GM19238 (cell line): Measurements from ENCODE around the gene PRKN.

ENCODE experiments used
- DNase-seq: peaks from one replicate; pipeline ENCODE4 v3.0.0; 2011; ENCODE audit warnings: low spot score; ENCODE audit not compliant: insufficient read length

Gene PRKN

DNA sequence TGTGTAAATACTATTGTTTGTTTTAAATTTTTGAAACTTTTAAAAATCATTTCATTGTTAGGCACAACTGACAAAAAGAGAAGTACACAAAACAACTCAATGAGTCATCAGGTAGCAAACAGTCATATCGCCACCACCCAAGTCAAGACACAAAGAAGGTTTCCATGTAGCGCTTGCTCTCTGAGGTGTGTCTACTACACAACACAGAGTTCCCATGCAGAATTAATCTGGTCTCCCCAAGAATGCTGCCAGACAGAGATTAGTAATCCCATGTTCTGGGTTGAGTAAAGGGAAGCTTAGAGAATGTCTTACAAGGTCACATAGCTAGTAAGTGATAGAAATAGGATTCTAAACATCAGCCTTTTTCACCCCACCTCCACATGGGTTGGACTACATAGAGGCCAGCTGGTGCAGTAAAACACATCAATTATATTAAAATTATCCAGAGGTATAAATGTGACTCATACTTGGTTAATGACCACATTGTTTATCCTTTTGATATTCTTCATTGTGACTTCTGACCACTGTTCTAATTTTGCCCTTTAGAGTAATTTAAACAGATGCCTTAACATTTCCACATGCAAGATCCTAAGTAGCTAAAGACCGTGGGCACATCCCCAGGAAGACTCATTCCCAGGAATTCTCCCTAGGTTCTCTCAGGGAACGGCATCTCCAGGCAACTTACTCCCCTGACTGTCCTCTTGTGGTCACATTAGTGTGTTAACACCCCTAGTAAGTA is 413.5 kb downstream of the PRKN start:
- no peak for DNase-seq

DNA sequence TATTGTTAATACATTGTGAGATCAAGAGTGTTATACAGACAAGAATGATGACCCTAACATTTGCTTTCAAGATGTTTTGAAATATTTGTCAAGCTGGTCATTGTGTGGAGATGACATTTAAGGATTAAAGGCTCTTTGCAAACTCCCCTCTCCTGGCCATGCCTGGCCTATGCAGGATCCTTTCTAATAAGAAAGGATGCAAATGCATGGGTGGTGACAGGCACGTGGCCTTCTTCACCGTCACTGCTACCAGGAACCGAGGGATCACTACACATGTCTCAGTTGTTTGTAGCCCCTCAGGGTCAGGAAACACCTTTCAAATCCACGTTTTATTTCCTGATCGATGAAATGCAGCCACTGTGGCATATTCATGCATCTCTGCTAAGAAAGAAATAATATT is 419.7 kb downstream of the PRKN start:
- DNase-seq = no peak

DNA sequence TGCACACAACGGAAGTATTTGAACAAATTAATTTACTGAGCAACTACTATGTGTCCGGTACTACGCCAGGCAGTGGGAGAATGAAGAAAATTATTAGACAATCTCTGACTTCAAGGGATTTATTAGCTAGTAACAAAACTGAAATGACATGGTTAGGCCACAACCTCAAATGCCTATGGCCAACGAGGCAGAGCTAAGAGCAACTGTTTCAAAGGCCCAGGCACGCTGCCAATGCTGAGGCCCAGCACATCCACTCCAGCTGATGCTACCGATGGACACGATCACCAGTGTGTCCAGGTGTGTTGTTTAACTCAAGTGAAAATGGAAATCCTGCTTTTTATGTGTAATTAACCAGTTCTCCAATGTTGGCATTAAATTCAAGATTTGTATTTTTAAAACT is 420.9 kb downstream of the PRKN start:
- no peak for DNase-seq

DNA sequence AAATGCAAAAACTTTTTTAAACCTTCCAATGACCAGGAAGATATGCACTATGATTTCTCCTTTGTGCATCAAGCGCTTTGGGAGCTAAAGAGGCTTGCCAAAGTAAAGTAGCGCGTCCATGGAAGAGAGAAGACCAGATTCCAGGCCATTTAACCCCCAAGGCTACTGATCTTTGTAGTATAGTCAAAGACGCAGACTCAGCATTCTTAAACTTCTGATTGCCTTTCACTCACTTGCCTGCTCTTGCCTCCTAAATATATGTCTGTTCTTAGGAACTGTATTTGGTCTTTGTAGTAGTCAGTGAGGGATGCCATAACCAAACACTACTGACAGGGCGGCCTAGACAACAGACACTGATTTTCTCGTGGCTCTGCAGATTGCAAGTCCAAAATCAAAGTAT is 426.4 kb downstream of the PRKN start:
- no peak for DNase-seq

DNA sequence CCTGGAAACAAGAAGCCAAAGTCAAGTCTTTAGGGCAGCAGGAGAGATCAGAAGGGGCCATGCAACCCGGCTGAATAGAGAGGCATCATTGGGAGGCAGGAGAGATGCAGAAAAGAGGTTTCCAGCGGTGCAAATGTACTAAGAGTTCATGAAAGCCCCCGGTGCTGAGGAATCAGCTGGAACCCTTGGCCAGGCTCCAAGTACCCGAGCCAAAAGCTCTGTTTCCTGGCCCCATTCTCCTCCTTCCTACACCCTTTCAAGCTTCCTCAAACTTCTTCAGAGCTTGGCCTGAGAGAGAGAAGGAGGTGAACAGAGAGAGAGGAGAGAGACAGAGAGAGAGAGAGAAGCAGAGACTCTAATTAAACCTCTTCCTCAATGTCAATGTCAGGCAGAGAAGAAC is 433.5 kb downstream of the PRKN start:
- DNase-seq = no peak

DNA sequence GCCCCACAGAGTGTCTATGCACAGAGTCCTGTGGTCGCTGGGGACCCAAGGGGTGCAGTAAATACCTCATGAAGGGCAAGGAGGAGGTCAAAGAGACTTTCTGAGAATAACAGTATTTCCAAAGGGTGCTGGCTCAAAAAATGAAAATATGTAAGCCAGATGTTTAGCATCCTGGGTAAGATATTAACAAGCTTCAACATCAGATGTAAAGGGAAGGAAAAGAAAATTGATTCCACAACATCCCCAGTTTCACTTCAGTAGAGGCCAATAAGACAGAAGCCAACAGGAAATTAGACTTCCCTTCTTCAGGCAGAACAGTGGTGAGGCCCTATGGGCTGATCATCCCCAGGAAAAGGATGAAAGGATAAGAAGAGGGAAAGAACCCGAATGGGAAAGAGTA is 434.7 kb downstream of the PRKN start:
- no peak for DNase-seq

DNA sequence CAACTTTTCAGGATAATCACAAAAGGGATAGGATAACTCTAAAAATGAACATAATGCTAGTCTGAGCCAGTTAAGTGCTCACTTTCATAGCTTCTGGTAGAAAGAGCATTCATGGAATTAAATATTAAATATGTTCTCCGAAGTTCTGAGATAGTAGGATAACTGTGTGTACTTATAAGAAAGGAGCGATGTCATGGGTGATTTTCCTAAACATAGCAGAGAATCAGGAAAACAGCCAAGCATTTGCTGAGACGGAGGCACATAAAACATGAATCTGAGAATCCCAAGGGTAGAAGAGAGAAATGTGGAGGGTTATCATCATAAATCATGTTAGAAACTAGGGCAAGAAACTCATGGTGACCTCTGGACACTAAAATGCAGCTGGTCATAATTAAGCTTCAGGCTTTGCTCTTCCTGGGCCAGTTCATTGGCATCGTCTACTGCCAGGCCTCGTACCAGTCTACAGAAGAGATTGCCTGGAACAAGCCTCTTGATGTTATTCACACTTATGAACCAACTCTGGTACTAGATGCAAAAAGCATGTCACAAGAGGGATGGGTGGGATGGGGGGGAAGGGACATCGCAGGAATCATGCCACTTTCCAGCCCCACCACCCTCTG is 436.6 kb downstream of the PRKN start:
- DNase-seq = no peak

DNA sequence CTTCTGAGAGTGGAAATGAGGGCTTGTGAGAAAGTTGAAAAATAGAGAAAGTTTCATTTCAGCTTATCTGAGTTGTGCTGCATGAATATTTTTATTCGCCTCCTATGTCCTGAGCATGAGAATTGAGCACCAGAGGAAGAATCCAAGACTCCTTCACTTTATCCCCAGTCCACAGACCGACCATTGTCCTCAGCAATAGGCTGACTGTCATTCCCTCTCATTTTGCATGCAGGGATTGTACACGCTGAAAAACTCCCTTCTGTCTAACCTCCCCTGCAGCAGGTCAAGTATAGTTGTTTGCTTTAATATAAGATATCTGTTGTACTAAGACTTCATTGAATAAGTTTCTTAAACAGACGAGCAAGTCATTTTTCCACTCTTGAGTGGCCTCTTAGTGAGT is 437.6 kb downstream of the PRKN start:
- DNase-seq = no peak

DNA sequence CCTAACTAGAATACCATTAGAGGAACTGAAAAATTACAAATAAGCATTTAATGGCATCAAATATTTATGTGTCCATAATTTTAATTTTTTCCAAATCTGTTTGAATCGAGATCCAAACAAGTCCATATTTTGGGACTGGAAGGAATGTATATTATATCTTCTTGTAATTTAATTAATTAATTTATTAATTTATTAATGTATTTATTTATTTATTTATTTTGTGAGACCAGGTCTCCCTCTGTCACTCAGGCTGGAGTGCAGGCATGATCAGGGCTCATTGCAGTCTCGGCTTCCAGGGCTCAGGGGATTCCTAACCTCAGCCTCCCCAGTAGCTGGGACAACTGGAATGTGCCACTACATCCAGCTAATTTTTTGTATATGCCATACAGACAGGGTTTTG is 453.6 kb downstream of the PRKN start:
- no peak for DNase-seq

DNA sequence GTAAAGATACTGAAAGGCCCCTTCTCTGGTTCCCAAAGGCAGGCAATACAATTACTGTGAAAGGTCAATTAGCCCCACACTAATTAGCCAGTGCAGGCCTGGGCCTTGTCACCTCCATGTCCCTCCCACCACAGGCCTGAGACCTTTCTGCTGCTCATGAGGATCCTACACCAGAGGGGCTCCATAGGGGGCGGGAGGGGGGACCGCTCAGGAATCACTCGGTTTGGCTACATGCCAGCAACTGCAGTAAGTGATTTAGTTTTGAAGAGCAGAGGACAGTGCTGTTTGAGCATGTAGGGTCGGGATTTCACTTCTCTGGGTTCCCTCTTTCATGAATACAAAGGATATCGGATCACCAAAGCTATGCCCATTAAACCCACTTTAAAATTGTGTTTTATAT is 455.6 kb downstream of the PRKN start:
- DNase-seq = no peak

DNA sequence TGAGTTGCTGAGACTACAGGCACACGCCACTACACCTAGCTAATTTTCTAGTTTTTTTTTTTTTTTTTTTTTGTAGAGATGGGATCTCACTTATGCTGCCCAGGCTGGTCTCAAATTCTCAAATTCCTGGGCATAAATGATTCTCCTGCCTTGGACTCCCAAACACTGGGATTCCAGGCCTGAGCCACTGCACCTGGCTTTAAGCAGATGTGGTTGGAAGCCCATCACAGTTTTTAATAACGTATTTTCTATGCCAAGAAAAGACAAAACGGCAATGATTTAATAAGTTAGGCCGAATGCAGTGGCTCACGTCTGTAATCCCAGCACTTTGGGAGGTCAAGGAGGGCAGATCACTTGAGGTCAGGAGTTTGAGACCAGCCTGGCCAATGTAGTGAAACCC is 456.6 kb downstream of the PRKN start:
- DNase-seq = no peak

DNA sequence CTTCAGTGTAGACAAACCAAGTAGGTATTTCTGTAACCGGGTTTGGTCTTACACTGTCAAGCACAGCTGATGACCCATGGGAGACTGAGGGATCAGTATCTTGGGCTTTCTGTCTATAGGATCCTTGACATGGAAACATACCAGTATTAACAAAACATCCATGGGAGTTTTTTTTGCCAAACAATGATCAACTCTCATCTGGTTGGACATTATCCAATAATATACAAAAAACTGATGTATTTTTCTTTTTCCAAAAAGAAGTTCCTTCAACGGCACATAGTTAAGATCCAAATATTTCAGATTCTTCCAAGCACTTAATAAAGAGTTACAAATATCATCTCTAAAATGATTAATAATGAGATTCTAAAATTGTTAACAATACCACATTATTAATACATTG is 459.9 kb downstream of the PRKN start:
- DNase-seq = no peak

DNA sequence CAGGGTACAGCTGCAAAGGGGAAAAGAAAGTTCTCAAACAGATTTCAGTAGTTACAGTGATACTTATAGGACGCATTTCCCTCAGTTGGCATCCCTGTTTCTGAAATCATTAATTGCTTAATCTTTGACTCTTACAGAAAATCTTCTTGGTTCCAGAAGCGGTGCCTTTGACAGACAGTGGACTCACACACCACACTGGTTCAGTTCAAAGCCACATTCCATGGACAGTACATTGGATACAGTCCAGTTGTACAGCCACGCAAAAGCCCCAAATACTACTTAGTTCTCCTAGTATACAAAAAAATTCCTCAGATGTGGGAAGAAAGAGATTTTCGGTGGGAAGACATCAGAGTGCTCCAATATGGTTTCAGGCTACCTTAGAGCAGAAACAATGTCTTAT is 460.4 kb downstream of the PRKN start:
- DNase-seq = no peak

DNA sequence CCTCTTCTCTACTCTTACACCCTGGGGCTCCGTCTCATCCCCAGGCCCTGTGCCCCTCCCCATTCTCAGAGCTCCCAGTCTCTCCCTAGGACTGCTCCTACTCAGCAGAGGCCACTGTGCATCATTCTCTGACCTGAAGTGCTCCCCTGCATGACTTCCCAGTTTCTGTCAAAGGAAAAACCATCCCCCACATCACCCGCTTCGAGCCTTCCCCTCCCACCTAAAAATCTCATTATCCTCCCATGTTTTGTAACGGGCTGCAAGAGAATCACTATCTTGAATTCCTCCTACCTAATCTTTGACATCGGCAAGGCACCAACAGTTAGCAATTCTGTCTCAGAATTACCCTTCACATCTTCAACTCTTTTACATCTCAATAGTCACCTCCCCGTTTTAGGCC is 463.0 kb downstream of the PRKN start:
- no peak for DNase-seq

DNA sequence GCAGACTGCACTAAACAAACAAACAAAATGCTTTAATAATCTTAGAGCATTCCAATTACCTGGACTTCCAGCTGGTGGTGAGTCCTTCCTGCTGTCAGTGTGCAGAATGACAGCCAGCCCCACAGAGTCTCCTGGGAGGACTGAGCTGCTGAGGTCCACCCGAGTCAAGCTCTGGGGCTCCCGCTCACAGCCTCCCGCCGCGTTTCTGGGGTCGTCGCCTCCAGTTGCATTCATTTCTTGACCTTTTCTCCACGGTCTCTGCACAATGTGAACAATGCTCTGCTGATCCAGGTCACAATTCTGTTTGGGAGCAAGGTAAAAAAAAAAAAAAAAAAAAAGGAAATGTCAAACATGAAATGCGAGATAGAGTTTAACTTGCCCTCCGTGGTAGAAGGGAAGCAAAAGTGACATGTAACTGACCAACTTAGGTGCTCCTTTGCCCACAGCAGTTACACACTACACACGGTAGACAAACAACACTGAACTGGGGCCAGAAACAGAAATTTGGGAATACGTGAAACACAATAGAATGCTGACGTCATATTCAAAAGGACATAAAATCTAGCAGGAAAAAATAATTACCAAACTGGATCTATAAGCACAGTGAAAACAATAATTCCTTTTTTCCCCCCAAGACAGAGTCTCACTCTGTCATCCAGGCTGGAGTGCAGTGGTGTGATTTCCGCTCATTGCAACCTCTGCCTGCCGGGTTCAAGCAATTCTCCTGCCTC is 464.9 kb downstream of the PRKN start:
- DNase-seq = no peak

DNA sequence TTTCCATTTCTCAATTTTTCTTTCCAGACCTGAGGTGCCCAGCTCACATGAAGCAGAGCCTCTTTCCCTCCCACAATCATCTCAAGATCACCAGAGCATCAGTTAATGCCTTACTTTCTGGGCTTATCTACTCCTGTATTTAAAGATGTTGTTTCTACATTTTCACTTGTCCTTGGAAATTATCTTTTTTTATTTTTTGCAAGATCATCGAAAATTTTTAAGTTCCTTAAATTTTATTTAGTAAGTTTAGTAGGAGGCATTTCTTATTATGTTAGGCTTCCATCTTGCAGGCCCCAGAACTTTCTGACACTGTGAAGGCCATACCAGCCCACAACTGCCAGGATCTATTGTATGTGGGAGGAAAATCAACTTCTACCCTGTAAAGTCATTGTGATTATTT is 466.0 kb downstream of the PRKN start:
- no peak for DNase-seq

DNA sequence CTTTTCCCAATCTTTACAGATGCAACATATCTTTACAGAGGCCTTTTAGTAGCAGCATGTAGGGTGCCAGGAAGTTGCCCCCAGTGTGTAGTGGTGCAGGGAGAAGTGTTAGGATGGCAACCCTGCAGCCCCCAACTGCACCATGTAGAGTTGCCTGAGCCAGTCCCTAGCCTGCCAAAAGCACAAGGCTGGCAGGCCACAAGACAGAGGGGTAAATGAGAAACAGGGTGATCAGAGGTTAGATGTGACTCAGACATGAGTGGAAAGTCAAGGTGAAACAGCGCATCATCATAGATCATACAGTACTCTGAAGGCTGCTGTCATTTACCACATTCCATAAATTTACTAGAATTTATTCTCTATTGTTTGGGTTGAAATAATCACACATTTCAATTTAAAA is 467.5 kb downstream of the PRKN start:
- no peak for DNase-seq

DNA sequence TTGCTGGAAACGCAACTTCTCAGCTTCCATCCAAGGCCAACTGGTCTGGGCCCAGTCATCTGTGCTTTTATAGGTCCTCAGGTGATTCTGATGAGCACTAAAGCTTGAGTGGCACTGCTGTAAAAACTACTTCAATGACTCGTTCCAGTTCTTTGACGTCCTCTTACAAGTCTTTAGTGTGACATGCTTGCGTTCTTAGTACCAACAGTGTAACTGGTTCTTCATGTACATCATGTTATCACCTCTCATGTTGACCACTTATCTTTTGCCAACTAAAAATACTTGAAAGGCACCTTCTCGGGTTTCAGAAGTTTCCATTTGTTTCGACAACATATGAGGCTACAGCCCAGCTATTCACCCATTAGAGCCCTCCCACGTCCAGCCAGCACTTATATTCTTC is 468.9 kb downstream of the PRKN start:
- DNase-seq = no peak

DNA sequence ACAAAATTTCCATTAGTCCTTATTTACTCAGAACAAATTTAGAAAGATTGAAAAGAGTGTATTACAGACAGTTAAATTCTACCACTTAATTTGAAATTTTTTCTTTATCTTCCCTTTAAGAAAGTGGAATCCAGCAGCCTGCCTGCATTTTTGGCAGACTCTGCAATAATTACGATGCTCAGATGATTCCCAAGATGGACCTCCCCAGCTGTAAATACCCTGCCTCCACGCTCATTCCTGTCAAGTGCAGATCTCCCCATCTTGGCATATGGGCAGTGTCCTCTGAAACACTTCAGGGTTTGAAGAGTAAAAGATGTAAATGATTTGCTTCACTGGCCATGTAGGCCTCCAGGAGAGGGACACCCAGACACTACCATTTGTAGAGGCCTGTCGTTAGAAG is 471.2 kb downstream of the PRKN start:
- DNase-seq = no peak

DNA sequence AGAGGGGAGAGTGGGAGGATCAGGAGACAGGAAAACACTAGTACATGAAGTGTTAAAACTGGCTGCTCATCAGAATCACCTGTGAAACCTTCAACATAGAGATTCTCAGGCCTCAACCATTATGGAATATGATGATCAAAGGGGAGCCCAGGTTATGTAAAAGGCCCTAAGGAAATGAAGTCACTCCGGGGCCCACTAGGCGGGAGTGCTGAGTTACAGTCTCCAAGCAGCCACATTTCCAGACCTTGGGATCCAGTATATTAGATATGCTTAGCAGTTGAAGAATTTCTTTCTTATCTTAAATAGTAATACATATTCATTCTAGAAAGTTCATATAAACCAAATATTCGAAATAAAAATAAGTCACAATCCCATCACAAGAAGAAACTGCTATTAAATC is 476.3 kb downstream of the PRKN start:
- DNase-seq = no peak

DNA sequence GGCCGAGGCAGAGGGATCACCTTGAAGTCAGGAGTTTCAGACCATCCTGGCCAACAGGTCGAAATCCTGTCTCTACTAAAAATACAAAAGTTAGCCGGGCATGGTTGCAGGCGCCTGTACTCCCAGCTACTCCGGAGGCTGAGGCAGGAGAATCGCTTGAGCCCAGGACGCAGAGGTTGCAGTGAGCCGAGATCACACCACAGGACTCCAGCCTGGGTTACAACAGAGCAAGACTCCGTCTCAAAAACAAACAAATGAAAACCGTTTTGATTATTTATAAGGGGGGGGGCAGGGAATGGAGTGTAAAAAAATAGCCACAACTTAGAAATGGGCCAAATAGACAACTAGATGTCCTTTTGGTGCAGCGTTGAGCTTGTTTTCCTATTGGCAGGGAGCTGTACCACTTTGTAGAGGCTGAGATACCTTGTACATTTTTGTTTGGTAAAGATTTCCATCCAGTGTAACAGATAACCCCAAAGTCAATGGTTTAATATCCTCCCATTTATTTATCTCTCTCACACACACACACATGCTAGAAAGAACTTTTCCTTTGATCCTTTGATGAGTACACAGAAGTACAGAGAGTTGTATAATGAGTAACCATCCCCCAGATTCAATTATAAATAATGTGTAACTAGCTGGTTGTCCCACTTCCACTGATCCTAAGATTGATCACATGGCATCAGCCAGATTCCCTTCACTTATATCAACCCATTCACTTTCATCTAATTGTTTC is 477.5 kb downstream of the PRKN start:
- no peak for DNase-seq

DNA sequence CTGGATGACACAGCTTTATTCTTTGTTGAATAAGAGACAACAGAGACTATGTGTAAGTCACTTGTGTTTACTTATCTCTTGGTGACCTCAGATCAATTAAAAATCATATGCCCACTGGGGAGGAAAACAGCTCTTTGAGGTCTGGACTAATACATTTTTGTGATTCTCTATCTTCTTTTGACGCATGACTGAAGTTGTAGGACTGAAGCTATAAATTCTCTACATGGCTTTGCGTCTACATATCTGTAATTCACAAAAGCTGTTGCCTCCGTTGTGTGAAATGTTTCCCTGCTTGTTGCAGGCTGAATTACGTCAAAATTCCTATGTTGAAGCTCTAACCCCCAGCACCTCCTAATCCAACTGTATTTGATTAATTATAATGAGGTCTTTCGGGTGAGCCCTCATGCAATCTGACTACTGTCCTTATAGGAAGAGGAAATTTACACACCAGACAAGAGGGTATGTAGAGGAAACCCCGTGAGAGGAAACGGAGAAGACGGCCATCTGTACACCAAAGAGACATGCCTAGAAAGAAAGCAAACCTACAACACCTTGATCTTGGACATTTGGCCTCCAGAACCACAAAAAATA is 481.6 kb downstream of the PRKN start:
- no peak for DNase-seq
